ENCODE results near the gene OXER1. TPM values are rescaled to one million over a fixed set of nuclear protein-coding genes. Genes with fewer than 3 reads are reported as not detected.
"Not testable (repeated sequence)": the region's sequence is repeated elsewhere in the genome, so short reads cannot be mapped to it uniquely, and the experiment has no call there.

The OXER1 gene
- total RNA-seq, 1 experiment from 2014 or later, result 0.52 TPM

GRCh38 chr2:42752314-42752713 lies 11.6 kb downstream of the OXER1 start:
- DNase-seq (ENCODE audit: low read depth), result no peak

- DNase-seq (ENCODE audit: low read depth), result no peak
These were observed 15.1 kb downstream of the OXER1 start for GRCh38 chr2:42748840-42749239.

- DNase-seq (ENCODE audit: low read depth), result no peak
These were observed 16.5 kb downstream of the OXER1 start for GRCh38 chr2:42747422-42747821.

GRCh38 chr2:42744545-42745082 lies 19.3 kb downstream of the OXER1 start:
- no peak for DNase-seq (ENCODE audit: low read depth)

GRCh38 chr2:42743659-42743990 lies 20.3 kb downstream of the OXER1 start:
- peak; percentile 69 for DNase-seq (ENCODE audit: low read depth)

- DNase-seq (ENCODE audit: low read depth), result no peak
These were observed 20.9 kb downstream of the OXER1 start for GRCh38 chr2:42742740-42743658.

- DNase-seq (ENCODE audit: low read depth), result no peak
These were observed 22.8 kb downstream of the OXER1 start for GRCh38 chr2:42741140-42741539.

- DNase-seq (ENCODE audit: low read depth), result no peak
These were observed 27.2 kb downstream of the OXER1 start for GRCh38 chr2:42736598-42737322.

- no peak for DNase-seq (ENCODE audit: low read depth)
These were observed 30.1 kb downstream of the OXER1 start for GRCh38 chr2:42733852-42734251.

- DNase-seq (ENCODE audit: low read depth), result not testable (repeated sequence)
These were observed 32.6 kb downstream of the OXER1 start for GRCh38 chr2:42731316-42731715.

- DNase-seq (ENCODE audit: low read depth), result no peak
These were observed 37.3 kb downstream of the OXER1 start for GRCh38 chr2:42726680-42727079.

GRCh38 chr2:42725657-42726056 lies 38.3 kb downstream of the OXER1 start:
- DNase-seq (ENCODE audit: low read depth), result no peak

GRCh38 chr2:42724886-42725285 lies 39.0 kb downstream of the OXER1 start:
- no peak for DNase-seq (ENCODE audit: low read depth)

- DNase-seq (ENCODE audit: low read depth), result no peak
These were observed 40.5 kb downstream of the OXER1 start for GRCh38 chr2:42723465-42723864.

GRCh38 chr2:42722320-42723190 lies 41.4 kb downstream of the OXER1 start:
- DNase-seq (ENCODE audit: low read depth), result peak; percentile 67

- no peak for DNase-seq (ENCODE audit: low read depth)
These were observed 42.0 kb downstream of the OXER1 start for GRCh38 chr2:42721898-42722297.

- DNase-seq (ENCODE audit: low read depth), result no peak
These were observed 49.2 kb downstream of the OXER1 start for GRCh38 chr2:42714686-42715085.

- DNase-seq (ENCODE audit: low read depth), result no peak
These were observed 50.0 kb downstream of the OXER1 start for GRCh38 chr2:42713920-42714319.

- DNase-seq (ENCODE audit: low read depth), result no peak
These were observed 51.0 kb downstream of the OXER1 start for GRCh38 chr2:42712934-42713333.

Data from LHCN-M2 (cell line).